K562 treated with DMSO at 1 percent for 48 hours (cell line): ENCODE data around the gene GRIK4. TPM values are rescaled to one million over a fixed set of nuclear protein-coding genes. Genes with fewer than 3 reads are reported as not detected.

ENCODE experiments used
- total RNA-seq: library from RNA; unstranded; fragments of 300-600 nt; gene quantifications from 2 replicates; pipeline ENCODE4 v1.2.3, GENCODE V29; 2022; ENCODE audit warnings: low replicate concordance; ENCODE audit errors: extremely low read depth

GRIK4 gene, protein sequence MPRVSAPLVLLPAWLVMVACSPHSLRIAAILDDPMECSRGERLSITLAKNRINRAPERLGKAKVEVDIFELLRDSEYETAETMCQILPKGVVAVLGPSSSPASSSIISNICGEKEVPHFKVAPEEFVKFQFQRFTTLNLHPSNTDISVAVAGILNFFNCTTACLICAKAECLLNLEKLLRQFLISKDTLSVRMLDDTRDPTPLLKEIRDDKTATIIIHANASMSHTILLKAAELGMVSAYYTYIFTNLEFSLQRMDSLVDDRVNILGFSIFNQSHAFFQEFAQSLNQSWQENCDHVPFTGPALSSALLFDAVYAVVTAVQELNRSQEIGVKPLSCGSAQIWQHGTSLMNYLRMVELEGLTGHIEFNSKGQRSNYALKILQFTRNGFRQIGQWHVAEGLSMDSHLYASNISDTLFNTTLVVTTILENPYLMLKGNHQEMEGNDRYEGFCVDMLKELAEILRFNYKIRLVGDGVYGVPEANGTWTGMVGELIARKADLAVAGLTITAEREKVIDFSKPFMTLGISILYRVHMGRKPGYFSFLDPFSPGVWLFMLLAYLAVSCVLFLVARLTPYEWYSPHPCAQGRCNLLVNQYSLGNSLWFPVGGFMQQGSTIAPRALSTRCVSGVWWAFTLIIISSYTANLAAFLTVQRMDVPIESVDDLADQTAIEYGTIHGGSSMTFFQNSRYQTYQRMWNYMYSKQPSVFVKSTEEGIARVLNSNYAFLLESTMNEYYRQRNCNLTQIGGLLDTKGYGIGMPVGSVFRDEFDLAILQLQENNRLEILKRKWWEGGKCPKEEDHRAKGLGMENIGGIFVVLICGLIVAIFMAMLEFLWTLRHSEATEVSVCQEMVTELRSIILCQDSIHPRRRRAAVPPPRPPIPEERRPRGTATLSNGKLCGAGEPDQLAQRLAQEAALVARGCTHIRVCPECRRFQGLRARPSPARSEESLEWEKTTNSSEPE
- not detected in 2 replicates for total RNA-seq

DNA sequence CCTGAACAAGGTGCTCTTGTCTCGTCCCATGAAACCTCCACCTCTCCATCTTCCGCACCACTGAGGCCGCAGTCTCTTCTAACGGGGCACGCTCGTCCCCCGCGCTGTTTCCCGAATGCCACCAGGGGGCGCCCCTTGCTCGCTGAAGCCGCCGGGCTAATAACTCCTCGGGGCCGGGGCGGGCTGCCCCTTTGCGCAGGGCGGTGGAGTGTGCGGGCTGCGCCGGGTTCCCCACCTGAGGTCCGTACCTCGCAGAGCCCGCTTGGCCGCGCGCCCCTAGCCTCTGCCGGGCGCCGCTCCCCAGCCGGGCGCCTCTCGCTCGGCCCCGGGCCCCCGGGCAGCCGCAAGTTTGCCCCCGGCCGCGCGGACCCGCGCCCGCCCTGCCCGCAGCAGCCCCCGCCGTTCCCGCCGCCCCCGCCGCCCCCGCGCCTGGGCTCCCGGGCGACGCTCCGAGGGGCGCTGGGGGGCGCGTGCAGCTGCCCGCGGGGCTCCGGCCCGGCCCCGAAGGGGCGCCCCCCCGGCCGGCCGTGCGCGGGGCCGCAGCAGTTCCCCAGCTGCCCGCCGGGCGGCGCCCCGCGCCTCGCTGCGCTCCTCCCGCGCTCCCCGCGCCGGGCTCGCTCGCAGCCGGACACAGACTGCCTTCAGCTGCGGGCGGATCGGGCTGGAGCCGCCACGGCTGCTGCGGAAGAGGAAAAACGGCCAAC is at the start of gene GRIK4:
TSS of gene GRIK4 (plus strand) at position 633 of the 704 bp plus-strand sequence. CDS start 148,571 bp downstream, outside the sequence.

DNA sequence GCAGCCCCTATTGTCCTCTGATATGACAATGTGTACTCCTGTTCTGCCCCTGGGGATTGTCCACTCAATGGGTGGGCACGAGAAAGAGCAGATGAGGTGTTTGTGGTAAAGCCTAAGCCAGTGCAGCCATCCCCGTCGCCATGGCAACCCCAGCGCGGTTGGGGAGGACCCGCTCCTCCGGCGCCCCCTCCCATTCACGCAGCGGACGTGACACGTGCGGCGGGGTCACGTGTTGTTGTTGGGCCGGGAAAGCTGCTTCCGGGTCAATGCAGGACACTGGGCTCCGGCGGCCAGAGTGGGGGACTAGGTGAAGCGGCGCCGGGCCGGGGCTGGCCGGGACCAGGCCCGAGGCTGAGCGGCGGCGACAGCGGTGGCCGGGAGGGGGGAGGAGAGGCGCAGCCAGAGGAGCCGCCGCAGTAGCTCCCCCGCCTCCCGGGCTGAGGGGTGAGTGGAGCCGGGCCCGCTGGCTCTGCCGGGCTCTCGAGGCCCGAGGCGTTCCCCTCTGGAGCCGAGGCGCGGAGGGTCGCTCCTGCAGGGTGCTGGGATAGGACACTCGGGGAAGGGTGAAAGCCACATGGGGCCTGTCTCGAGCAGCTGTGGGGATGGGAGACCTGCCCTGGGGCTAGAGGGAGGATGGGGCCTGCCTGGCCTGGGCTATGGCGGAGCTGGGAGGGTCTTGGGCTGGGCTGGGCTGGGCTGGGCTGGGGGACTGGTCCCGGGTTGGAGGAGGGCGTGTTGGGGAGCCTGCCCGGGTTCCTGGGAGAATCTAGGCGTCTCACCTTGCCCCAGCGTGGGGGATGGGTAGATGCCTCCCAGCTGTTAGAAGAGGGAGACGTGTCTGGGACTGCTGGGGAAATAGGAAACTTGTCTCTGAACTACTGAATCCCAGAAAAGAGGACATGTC is 512.6 kb downstream of the GRIK4 start, which contains the start of gene TBCEL:
TSS of gene TBCEL (plus strand) at position 255 of the 904 bp plus-strand sequence. CDS start 21,589 bp downstream, outside the sequence.

Other genes starting within 250 kb of the GRIK4 start
- gene TLCD5, start 186.4 kb upstream of the GRIK4 start, total RNA-seq: not detected in 2 replicates
- 143 TPM in 1 of 2 replicates, not detected in the other for gene ARHGEF12, start 175.3 kb upstream of the GRIK4 start, total RNA-seq